ENCODE results near the gene PRR5L.

PRR5L gene

DNA sequence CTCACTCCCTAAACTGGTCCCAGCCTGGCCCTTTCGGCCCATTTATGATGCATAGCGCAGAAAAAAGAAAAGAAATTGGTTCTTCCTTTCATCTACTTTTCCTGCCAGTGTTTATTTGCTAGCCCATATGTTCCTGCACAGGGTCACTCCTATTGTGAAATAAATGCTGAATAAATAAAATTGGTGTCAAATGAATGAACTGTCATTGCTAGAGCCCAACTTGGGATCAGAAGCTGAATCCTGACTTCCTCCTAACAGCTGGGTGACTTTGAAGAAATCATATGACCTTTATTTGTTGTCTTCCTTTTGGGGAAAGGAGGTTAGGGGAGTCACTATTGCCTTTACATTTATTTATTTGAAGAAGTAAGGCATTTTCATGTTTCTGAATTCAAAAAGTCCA lies 92.0 kb downstream of the PRR5L start (continued):
- TF ChIP-seq, protein P1, sequence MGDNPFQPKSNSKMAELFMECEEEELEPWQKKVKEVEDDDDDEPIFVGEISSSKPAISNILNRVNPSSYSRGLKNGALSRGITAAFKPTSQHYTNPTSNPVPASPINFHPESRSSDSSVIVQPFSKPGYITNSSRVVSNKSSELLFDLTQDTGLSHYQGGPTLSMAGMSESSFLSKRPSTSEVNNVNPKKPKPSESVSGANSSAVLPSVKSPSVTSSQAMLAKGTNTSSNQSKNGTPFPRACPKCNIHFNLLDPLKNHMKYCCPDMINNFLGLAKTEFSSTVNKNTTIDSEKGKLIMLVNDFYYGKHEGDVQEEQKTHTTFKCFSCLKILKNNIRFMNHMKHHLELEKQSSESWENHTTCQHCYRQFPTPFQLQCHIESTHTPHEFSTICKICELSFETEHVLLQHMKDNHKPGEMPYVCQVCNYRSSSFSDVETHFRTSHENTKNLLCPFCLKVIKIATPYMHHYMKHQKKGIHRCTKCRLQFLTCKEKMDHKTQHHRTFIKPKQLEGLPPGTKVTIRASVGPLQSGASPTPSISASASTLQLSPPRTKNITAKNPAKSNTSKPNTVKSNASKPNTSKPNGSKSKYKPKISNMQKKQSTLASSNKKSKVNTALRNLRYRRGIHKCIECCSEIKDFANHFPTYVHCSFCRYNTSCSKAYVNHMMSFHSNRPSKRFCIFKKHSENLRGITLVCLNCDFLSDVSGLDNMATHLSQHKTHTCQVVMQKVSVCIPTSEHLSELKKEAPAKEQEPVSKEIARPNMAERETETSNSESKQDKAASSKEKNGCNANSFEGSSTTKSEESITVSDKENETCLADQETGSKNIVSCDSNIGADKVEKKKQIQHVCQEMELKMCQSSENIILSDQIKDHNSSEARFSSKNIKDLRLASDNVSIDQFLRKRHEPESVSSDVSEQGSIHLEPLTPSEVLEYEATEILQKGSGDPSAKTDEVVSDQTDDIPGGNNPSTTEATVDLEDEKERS (tag by site-specific recombination; IDR thresholded peaks at IDR 0.05): no peak
- TF ChIP-seq ZIC2 (tag by site-specific recombination; IDR thresholded peaks at IDR 0.05): no peak
- TF ChIP-seq, protein P2, sequence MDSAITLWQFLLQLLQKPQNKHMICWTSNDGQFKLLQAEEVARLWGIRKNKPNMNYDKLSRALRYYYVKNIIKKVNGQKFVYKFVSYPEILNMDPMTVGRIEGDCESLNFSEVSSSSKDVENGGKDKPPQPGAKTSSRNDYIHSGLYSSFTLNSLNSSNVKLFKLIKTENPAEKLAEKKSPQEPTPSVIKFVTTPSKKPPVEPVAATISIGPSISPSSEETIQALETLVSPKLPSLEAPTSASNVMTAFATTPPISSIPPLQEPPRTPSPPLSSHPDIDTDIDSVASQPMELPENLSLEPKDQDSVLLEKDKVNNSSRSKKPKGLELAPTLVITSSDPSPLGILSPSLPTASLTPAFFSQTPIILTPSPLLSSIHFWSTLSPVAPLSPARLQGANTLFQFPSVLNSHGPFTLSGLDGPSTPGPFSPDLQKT (IDR thresholded peaks at IDR 0.05; ENCODE audit: borderline replicate concordance, low read depth, low read length): no peak
- TF ChIP-seq, protein P3, sequence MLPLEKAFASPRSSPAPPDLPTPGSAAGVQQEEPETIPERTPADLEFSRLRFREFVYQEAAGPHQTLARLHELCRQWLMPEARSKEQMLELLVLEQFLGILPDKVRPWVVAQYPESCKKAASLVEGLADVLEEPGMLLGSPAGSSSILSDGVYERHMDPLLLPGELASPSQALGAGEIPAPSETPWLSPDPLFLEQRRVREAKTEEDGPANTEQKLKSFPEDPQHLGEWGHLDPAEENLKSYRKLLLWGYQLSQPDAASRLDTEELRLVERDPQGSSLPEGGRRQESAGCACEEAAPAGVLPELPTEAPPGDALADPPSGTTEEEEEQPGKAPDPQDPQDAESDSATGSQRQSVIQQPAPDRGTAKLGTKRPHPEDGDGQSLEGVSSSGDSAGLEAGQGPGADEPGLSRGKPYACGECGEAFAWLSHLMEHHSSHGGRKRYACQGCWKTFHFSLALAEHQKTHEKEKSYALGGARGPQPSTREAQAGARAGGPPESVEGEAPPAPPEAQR (tag by site-specific recombination; IDR thresholded peaks at IDR 0.05): no peak
- TF ChIP-seq, protein P4, sequence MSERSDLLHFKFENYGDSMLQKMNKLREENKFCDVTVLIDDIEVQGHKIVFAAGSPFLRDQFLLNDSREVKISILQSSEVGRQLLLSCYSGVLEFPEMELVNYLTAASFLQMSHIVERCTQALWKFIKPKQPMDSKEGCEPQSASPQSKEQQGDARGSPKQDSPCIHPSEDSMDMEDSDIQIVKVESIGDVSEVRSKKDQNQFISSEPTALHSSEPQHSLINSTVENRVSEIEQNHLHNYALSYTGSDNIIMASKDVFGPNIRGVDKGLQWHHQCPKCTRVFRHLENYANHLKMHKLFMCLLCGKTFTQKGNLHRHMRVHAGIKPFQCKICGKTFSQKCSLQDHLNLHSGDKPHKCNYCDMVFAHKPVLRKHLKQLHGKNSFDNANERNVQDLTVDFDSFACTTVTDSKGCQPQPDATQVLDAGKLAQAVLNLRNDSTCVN (tag by site-specific recombination; optimal IDR thresholded peaks at IDR 0.05): no peak
- no peak for TF ChIP-seq ZNF544 (tag by site-specific recombination; IDR thresholded peaks at IDR 0.05)
- TF ChIP-seq, protein P5, sequence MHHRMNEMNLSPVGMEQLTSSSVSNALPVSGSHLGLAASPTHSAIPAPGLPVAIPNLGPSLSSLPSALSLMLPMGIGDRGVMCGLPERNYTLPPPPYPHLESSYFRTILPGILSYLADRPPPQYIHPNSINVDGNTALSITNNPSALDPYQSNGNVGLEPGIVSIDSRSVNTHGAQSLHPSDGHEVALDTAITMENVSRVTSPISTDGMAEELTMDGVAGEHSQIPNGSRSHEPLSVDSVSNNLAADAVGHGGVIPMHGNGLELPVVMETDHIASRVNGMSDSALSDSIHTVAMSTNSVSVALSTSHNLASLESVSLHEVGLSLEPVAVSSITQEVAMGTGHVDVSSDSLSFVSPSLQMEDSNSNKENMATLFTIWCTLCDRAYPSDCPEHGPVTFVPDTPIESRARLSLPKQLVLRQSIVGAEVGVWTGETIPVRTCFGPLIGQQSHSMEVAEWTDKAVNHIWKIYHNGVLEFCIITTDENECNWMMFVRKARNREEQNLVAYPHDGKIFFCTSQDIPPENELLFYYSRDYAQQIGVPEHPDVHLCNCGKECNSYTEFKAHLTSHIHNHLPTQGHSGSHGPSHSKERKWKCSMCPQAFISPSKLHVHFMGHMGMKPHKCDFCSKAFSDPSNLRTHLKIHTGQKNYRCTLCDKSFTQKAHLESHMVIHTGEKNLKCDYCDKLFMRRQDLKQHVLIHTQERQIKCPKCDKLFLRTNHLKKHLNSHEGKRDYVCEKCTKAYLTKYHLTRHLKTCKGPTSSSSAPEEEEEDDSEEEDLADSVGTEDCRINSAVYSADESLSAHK (tag by site-specific recombination; IDR thresholded peaks at IDR 0.05): no peak
- no peak for TF ChIP-seq ZNF777 (tag by site-specific recombination; IDR thresholded peaks at IDR 0.05; ENCODE audit: borderline replicate concordance)
- no peak for TF ChIP-seq ZNF571 (tag by site-specific recombination; IDR thresholded peaks at IDR 0.05)
- no peak for TF ChIP-seq ZNF175 (tag by site-specific recombination; IDR thresholded peaks at IDR 0.05)
- TF ChIP-seq SP7 (tag by site-specific recombination; IDR thresholded peaks at IDR 0.05): no peak
- no peak for TF ChIP-seq ZNF677 (tag by site-specific recombination; IDR thresholded peaks at IDR 0.05)
- TF ChIP-seq ZNF561 (tag by site-specific recombination; IDR thresholded peaks at IDR 0.05; ENCODE audit: borderline replicate concordance): no peak
- TF ChIP-seq ZNF843 (tag by site-specific recombination; IDR thresholded peaks at IDR 0.05): no peak

DNA sequence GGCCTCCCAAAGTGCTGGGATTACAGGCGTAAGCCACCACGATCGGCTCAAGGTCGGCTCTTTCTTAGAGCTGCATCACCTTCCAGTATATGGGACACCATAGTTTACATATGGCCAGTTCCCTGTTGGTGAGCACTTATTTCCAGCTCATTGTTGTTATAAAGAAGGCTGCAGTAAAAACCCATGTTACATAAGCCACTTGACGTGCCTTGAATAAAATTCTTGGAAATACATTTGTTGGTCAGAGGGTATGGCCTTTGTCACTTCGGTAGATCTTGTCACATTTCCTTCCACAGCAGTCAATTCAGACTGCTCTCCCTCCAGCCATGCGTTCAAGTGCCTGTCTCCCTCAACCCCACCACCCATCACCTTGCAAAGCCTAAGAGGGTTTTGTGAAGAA lies 92.9 kb downstream of the PRR5L start:
- Histone ChIP-seq H3K36me3 (ENCODE audit: control insufficient read depth in 2 of 2, insufficient read depth in 1 of 2, low read length in 2 of 2) (no peaks in the 10 kb centered on the region), H3K4me1 (ENCODE audit: control insufficient read depth, insufficient read depth, low read length) (no peaks in the 10 kb centered on the region), H3K27ac (ENCODE audit: extremely low read depth, low read depth, low read length) (no peak overlapping the region), H3K9me3 (ENCODE audit: control insufficient read depth, insufficient read depth, low read depth, low read length) (no peaks in the 10 kb centered on the region), H3K4me3 (ENCODE audit: low read depth, low read length) (no peak overlapping the region)
- ChIA-PET POLR2A (interaction anchor here (0.6 to 1.7 kb wide), 2 partner anchors 32 to 67 kb away, joined by 3 to 6 read pairs; no protein-coding TSS in a partner anchor), CTCF (interaction anchor here (0.6 to 0.7 kb wide), 3 partner anchors 8 to 532 kb away, joined by 3 to 5 read pairs (median 5); no protein-coding TSS in a partner anchor)
- TF ChIP-seq, protein P6, sequence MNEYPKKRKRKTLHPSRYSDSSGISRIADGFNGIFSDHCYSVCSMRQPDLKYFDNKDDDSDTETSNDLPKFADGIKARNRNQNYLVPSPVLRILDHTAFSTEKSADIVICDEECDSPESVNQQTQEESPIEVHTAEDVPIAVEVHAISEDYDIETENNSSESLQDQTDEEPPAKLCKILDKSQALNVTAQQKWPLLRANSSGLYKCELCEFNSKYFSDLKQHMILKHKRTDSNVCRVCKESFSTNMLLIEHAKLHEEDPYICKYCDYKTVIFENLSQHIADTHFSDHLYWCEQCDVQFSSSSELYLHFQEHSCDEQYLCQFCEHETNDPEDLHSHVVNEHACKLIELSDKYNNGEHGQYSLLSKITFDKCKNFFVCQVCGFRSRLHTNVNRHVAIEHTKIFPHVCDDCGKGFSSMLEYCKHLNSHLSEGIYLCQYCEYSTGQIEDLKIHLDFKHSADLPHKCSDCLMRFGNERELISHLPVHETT (tag by site-specific recombination; IDR thresholded peaks at IDR 0.05): no peak
- TF ChIP-seq ZNF223 (tag by site-specific recombination; IDR thresholded peaks at IDR 0.05) (no peak), ZFP41 (tag by site-specific recombination; IDR thresholded peaks at IDR 0.05; ENCODE audit: borderline replicate concordance) (no peak), ZNF76 (tag by site-specific recombination; IDR thresholded peaks at IDR 0.05; ENCODE audit: borderline replicate concordance, low read depth) (no peak), SALL2 (tag by site-specific recombination; IDR thresholded peaks at IDR 0.05; ENCODE audit: borderline replicate concordance) (no peak), ZNF501 (tag by site-specific recombination; IDR thresholded peaks at IDR 0.05) (no peak)
- TF ChIP-seq, protein P7, sequence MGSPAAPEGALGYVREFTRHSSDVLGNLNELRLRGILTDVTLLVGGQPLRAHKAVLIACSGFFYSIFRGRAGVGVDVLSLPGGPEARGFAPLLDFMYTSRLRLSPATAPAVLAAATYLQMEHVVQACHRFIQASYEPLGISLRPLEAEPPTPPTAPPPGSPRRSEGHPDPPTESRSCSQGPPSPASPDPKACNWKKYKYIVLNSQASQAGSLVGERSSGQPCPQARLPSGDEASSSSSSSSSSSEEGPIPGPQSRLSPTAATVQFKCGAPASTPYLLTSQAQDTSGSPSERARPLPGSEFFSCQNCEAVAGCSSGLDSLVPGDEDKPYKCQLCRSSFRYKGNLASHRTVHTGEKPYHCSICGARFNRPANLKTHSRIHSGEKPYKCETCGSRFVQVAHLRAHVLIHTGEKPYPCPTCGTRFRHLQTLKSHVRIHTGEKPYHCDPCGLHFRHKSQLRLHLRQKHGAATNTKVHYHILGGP (tag by site-specific recombination; IDR thresholded peaks at IDR 0.05): no peak
- TF ChIP-seq, protein P4 (tag by site-specific recombination; optimal IDR thresholded peaks at IDR 0.05): no peak
- TF ChIP-seq, protein P8, sequence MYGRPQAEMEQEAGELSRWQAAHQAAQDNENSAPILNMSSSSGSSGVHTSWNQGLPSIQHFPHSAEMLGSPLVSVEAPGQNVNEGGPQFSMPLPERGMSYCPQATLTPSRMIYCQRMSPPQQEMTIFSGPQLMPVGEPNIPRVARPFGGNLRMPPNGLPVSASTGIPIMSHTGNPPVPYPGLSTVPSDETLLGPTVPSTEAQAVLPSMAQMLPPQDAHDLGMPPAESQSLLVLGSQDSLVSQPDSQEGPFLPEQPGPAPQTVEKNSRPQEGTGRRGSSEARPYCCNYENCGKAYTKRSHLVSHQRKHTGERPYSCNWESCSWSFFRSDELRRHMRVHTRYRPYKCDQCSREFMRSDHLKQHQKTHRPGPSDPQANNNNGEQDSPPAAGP (tag by site-specific recombination; IDR thresholded peaks at IDR 0.05): no peak

All from HEK293 (cell line).